CD14-positive monocyte (primary cell): Measurements from ENCODE around the gene ISCA2. TPM values are rescaled to one million over a fixed set of nuclear protein-coding genes. Genes with fewer than 3 reads are reported as not detected.

Experiments
- DNase-seq, 3 donors: peaks; one replicate each; pipeline ENCODE4 v3.0.0-alpha.2; 2011 to 2022
- H2AFZ ChIP-seq: 2 replicates; pipeline ENCODE4 v1.6.0; 2012; ENCODE audit warnings: mild to moderate bottlenecking, low read depth, low read length, inconsistent platforms; ENCODE audit not compliant: insufficient read depth, poor library complexity, severe bottlenecking
- H3K27ac ChIP-seq, 2 donors: 1 replicate in 1 of 2; 2 replicates in 1 of 2; pipeline ENCODE4 v1.5.1; 2012 to 2013; ENCODE audit warnings: low read length in 2 of 2, control low read depth in 1 of 2, inconsistent platforms in 1 of 2, low read depth in 1 of 2, mild to moderate bottlenecking in 1 of 2
- H3K27me3 ChIP-seq, 2 donors: one replicate each; pipeline versions ENCODE4 v1.6.0 to v1.6.1; 2011 to 2013; ENCODE audit warnings: low read length in 2 of 2; ENCODE audit not compliant: control insufficient read depth in 2 of 2, insufficient read depth in 2 of 2
- H3K36me3 ChIP-seq, 2 donors: replicated peaks in 1 of 2; 1 replicate in 1 of 2; 2 replicates in 1 of 2; pipeline versions ENCODE4 v1.5.1 to v1.6.1; 2012 to 2013; ENCODE audit warnings: low read length in 2 of 2, control low read depth in 1 of 2, inconsistent platforms in 1 of 2, mild to moderate bottlenecking in 1 of 2; ENCODE audit not compliant: insufficient read depth in 2 of 2, control insufficient read depth in 1 of 2
- H3K4me1 ChIP-seq, 2 donors: 1 replicate in 1 of 2; 2 replicates in 1 of 2; pipeline versions ENCODE4 v1.5.1 to v1.6.1; 2012 to 2013; ENCODE audit warnings: low read length in 2 of 2, control low read depth in 1 of 2, inconsistent platforms in 1 of 2, mild to moderate bottlenecking in 1 of 2, moderate library complexity in 1 of 2; ENCODE audit not compliant: insufficient read depth in 2 of 2, control insufficient read depth in 1 of 2
- H3K4me2 ChIP-seq: replicated peaks from 2 replicates; pipeline ENCODE3; 2012; ENCODE audit warnings: low read length, moderate library complexity, mild to moderate bottlenecking; ENCODE audit not compliant: poor library complexity, severe bottlenecking; ENCODE audit errors: extremely low read depth
- H3K4me3 ChIP-seq, 3 experiments: fragments of 200-600 bp in 1 of 3; sonication (generic) in 1 of 3; replicated peaks in 1 of 3; 1 replicate in 2 of 3; 2 replicates in 1 of 3; pipeline ENCODE4 v1.5.1; 2011 to 2013; ENCODE audit warnings: low read length in 3 of 3, mild to moderate bottlenecking in 3 of 3, control low read depth in 2 of 3, low read depth in 2 of 3, inconsistent platforms in 1 of 3, moderate library complexity in 1 of 3
- H3K79me2 ChIP-seq: 2 replicates; pipeline ENCODE4 v1.6.0; 2012; ENCODE audit warnings: mild to moderate bottlenecking, control low read depth, inconsistent platforms, low read length, moderate library complexity; ENCODE audit not compliant: insufficient read depth
- H3K9ac ChIP-seq: 2 replicates; pipeline ENCODE4 v1.6.0; 2017; ENCODE audit warnings: low read length, mild to moderate bottlenecking; ENCODE audit not compliant: insufficient read depth, poor library complexity, severe bottlenecking
- H3K9me3 ChIP-seq, 2 donors: replicated peaks in 1 of 2; 1 replicate in 1 of 2; 2 replicates in 1 of 2; pipeline versions ENCODE4 v1.5.1 to v1.6.1; 2012 to 2013; ENCODE audit warnings: low read length in 2 of 2, control low read depth in 1 of 2; ENCODE audit not compliant: control insufficient read depth in 1 of 2, insufficient read depth in 1 of 2
- H4K20me1 ChIP-seq: 2 replicates; pipeline ENCODE4 v1.6.0; 2012; ENCODE audit warnings: mild to moderate bottlenecking, low read length, control low read depth, moderate library complexity; ENCODE audit not compliant: insufficient read depth
- H3K27ac Mint-ChIP-seq, 7 donors: one replicate each; pipeline ENCODE4 v1.8.0; 2020; ENCODE audit warnings: mild to moderate bottlenecking in 7 of 7, mixed read lengths in 7 of 7, moderate library complexity in 6 of 7, inconsistent platforms in 2 of 7
- H3K27me3 Mint-ChIP-seq, 3 donors: one replicate each; pipeline ENCODE4 v1.8.0; 2021 to 2022; ENCODE audit warnings: low read depth in 3 of 3, mild to moderate bottlenecking in 3 of 3, mixed read lengths in 3 of 3, moderate library complexity in 3 of 3, inconsistent platforms in 1 of 3
- H3K36me3 Mint-ChIP-seq, 2 donors: one replicate each; pipeline ENCODE4 v1.8.0; 2020; ENCODE audit warnings: mixed read lengths in 2 of 2, inconsistent platforms in 1 of 2, mild to moderate bottlenecking in 1 of 2
- H3K4me1 Mint-ChIP-seq: one replicate; pipeline ENCODE4 v1.8.0; 2020; ENCODE audit warnings: mild to moderate bottlenecking, mixed read lengths
- H3K4me3 Mint-ChIP-seq, 2 donors: one replicate each; pipeline ENCODE4 v1.8.0; 2020; ENCODE audit warnings: mild to moderate bottlenecking in 2 of 2, mixed read lengths in 2 of 2, moderate library complexity in 1 of 2
- H3K9me3 Mint-ChIP-seq, 7 donors: one replicate each; pipeline ENCODE4 v1.8.0; 2020 to 2022; ENCODE audit warnings: mixed read lengths in 7 of 7, mild to moderate bottlenecking in 6 of 7, moderate library complexity in 6 of 7, inconsistent platforms in 2 of 7
- CTCF ChIP-seq: fragments of 200-600 bp; IDR thresholded peaks from one replicate; pipeline ENCODE4 v1.8.0; 2022; ENCODE audit warnings: antibody characterized with exemption, mild to moderate bottlenecking
- WGBS: methylation state at CpG from one replicate; pipeline ENCODE4 v1.1.5; 2013; ENCODE audit warnings: missing lambda C conversion rate; ENCODE audit not compliant: insufficient coverage; 5-methylcytosine and 5-hydroxymethylcytosine counted together
- intact Hi-C, 2 donors: fragments of 100-400 bp; cut with micrococcal nuclease; formaldehyde crosslinking; loops; one replicate each; pipeline versions ENCODE4 v1.15.0 to v1.15.1; 2023
- polyA plus RNA-seq, 3 donors: library from polyadenylated mRNA; depleted of rRNA in 1 of 3; unstranded in 2 of 3; stranded (reverse) in 1 of 3; fragments of 300-500 nt in 2 of 3; fragments of >200 nt in 1 of 3; fragmentation: Illumina TruSeq in 2 of 3; gene quantifications; 1 replicate in 2 of 3; 2 replicates in 1 of 3; pipeline ENCODE4 v1.2.3, GENCODE V29; 2012 to 2021

ISCA2 gene
- polyA plus RNA-seq, 3 donors, result 6.1 to 61.7 (median 55.9) TPM

- no peaks in the 10 kb centered on the region for H3K36me3 Mint-ChIP-seq
- no peak overlapping the region for H3K4me3 Mint-ChIP-seq
- no peak overlapping the region for H3K27ac ChIP-seq
- no peaks in the 10 kb centered on the region for H3K27me3 ChIP-seq
- H3K9me3 Mint-ChIP-seq, result peaks cover 0 to 3% (median 0%) of the 10 kb centered on the region in 7 donors
- no peaks in the 10 kb centered on the region for H3K9me3 ChIP-seq
- no peak overlapping the region for H3K27ac Mint-ChIP-seq
- no peak for TF ChIP-seq CTCF
- no peaks in the 10 kb centered on the region for H3K4me1 ChIP-seq
- no peak overlapping the region for H3K4me2 ChIP-seq
- no peaks in the 10 kb centered on the region for H4K20me1 ChIP-seq
- WGBS, result 94% methylated on average over 5 of the region's 7 CpGs
- H3K4me1 Mint-ChIP-seq, result peaks cover 9% of the 10 kb centered on the region
- H3K79me2 ChIP-seq, result no peaks in the 10 kb centered on the region
- H3K27me3 Mint-ChIP-seq, result peaks cover 3 to 13% (median 10%) of the 10 kb centered on the region in 3 donors
- intact Hi-C loops, result no loop called here
- no peak overlapping the region for H2AFZ ChIP-seq
- H3K36me3 ChIP-seq, result no peaks in the 10 kb centered on the region
- no peak for DNase-seq
- H3K4me3 ChIP-seq, result no peak overlapping the region
- H3K9ac ChIP-seq, result no peak overlapping the region
Observed at GRCh38 chr14:74522740-74523139, 29.2 kb downstream of the ISCA2 start.

- H3K4me1 ChIP-seq, result no peaks in the 10 kb centered on the region
- Mint-ChIP-seq H3K4me3 (no peak overlapping the region), H3K36me3 (no peaks in the 10 kb centered on the region), H3K27ac (peak overlapping the region in 1 of 7 donors; percentile 31), H3K4me1 (peaks cover 9% of the 10 kb centered on the region), H3K27me3 (peaks cover 0 to 8% (median 6%) of the 10 kb centered on the region in 3 donors), H3K9me3 (peaks cover 0 to 3% (median 0%) of the 10 kb centered on the region in 7 donors)
- no peaks in the 10 kb centered on the region for H4K20me1 ChIP-seq
- WGBS, result 83% methylated on average over 7 of the region's 14 CpGs
- H3K27me3 ChIP-seq, result no peaks in the 10 kb centered on the region
- no peaks in the 10 kb centered on the region for H3K36me3 ChIP-seq
- H3K4me3 ChIP-seq, result no peak overlapping the region
- H3K27ac ChIP-seq, result no peak overlapping the region
- H3K79me2 ChIP-seq, result no peaks in the 10 kb centered on the region
- intact Hi-C loops, result no loop called here
- H3K9ac ChIP-seq, result no peak overlapping the region
- TF ChIP-seq CTCF, result no peak
- H3K9me3 ChIP-seq, result no peaks in the 10 kb centered on the region
- DNase-seq, result no peak
- H3K4me2 ChIP-seq, result no peak overlapping the region
- H2AFZ ChIP-seq, result no peak overlapping the region
Observed at GRCh38 chr14:74524076-74524811, 30.7 kb downstream of the ISCA2 start.
